GM23338 (cell line): ENCODE measurements around the gene DDX53. TPM values are rescaled to one million over a fixed set of nuclear protein-coding genes. Genes with fewer than 3 reads are reported as not detected.

Source experiments
- ATAC-seq: fragments of 200-7000 bp; cut with Tn5 transposase; 3 replicates; pipeline ENCODE4 v1.9.1; 2020
- DNase-seq: peaks from one replicate; pipeline ENCODE4 v3.0.0-alpha.2; 2015; ENCODE audit warnings: low spot score
- H2AFZ ChIP-seq: fragments of 200-600 bp; sonication (generic); 2 replicates; pipeline ENCODE4 v1.8.0; 2016; ENCODE audit warnings: antibody characterized with exemption, mild to moderate bottlenecking, moderate library complexity
- H3F3A ChIP-seq: fragments of 200-600 bp; sonication (generic); replicated peaks from 2 replicates; pipeline ENCODE4 v1.8.0; 2017; ENCODE audit warnings: antibody characterized with exemption, mixed run types, low read depth
- H3K27ac ChIP-seq: fragments of 200-600 bp; sonication (generic); 2 replicates; pipeline ENCODE4 v1.6.1; 2016; ENCODE audit warnings: low read depth
- H3K27me3 ChIP-seq: fragments of 200-600 bp; sonication (generic); 2 replicates; pipeline ENCODE4 v1.8.0; 2016; ENCODE audit warnings: mild to moderate bottlenecking, mixed run types, moderate library complexity; ENCODE audit not compliant: insufficient read depth
- H3K36me3 ChIP-seq: fragments of 200-600 bp; sonication (generic); 2 replicates; pipeline ENCODE4 v1.8.0; 2016; ENCODE audit warnings: mild to moderate bottlenecking; ENCODE audit not compliant: insufficient read depth
- H3K4me1 ChIP-seq: fragments of 200-600 bp; sonication (generic); 2 replicates; pipeline ENCODE4 v1.8.0; 2016; ENCODE audit warnings: mild to moderate bottlenecking, moderate library complexity; ENCODE audit not compliant: insufficient read depth
- H3K4me2 ChIP-seq: fragments of 200-600 bp; sonication (generic); 2 replicates; pipeline ENCODE4 v1.7.1; 2017; ENCODE audit warnings: mixed run types
- H3K4me3 ChIP-seq: fragments of 200-600 bp; sonication (generic); 2 replicates; pipeline ENCODE4 v1.6.1; 2016; ENCODE audit warnings: mixed run types
- H3K79me2 ChIP-seq: fragments of 200-600 bp; sonication (generic); replicated peaks from 2 replicates; pipeline ENCODE4 v1.8.0; 2017; ENCODE audit warnings: mild to moderate bottlenecking; ENCODE audit not compliant: insufficient read depth
- H3K9me2 ChIP-seq: fragments of 200-600 bp; sonication (generic); 2 replicates; pipeline ENCODE4 v1.8.0; 2017; ENCODE audit not compliant: insufficient read depth
- H4K20me1 ChIP-seq: fragments of 200-600 bp; sonication (generic); replicated peaks from 2 replicates; pipeline ENCODE4 v1.8.0; 2017; ENCODE audit warnings: mild to moderate bottlenecking; ENCODE audit not compliant: insufficient read depth
- H3K27ac Mint-ChIP-seq: 2 replicates; pipeline ENCODE4 v1.8.0; 2020; ENCODE audit warnings: inconsistent platforms, mild to moderate bottlenecking, moderate library complexity, mixed read lengths
- H3K27me3 Mint-ChIP-seq: 3 replicates; pipeline ENCODE4 v1.8.0; 2022; ENCODE audit warnings: low read depth, mild to moderate bottlenecking, moderate library complexity, mixed read lengths, inconsistent platforms; ENCODE audit not compliant: insufficient read depth, poor library complexity
- H3K36me3 Mint-ChIP-seq: 3 replicates; pipeline ENCODE4 v1.8.0; 2021; ENCODE audit warnings: low read depth, mild to moderate bottlenecking, inconsistent platforms, moderate library complexity, mixed read lengths
- H3K4me1 Mint-ChIP-seq: 3 replicates; pipeline ENCODE4 v1.8.0; 2020; ENCODE audit warnings: mild to moderate bottlenecking, inconsistent platforms, mixed read lengths
- H3K4me3 Mint-ChIP-seq: 3 replicates; pipeline ENCODE4 v1.8.0; 2021; ENCODE audit warnings: moderate library complexity, mild to moderate bottlenecking, inconsistent platforms, mixed read lengths
- H3K9me3 Mint-ChIP-seq: 3 replicates; pipeline ENCODE4 v1.8.0; 2020; ENCODE audit warnings: moderate library complexity, mild to moderate bottlenecking, inconsistent platforms, mixed read lengths
- CREB1 ChIP-seq: fragments of 250-450 bp; sonication (Bioruptor Pico); IDR thresholded peaks from 2 replicates; pipeline ENCODE4 v1.5.0; 2020; ENCODE audit warnings: low read depth, mild to moderate bottlenecking, moderate library complexity
- EZH2 ChIP-seq: fragments of 200-600 bp; sonication (generic); IDR thresholded peaks from one replicate; pipeline ENCODE4 v1.8.0; 2017; ENCODE audit warnings: antibody characterized with exemption, mild to moderate bottlenecking, low read depth; ENCODE audit not compliant: unreplicated experiment
- EZH2phosphoT487 ChIP-seq: fragments of 200-600 bp; sonication (generic); IDR thresholded peaks from one replicate; pipeline ENCODE4 v1.8.1; 2018; ENCODE audit warnings: antibody characterized with exemption; ENCODE audit not compliant: unreplicated experiment
- JUNB ChIP-seq: IDR thresholded peaks from one replicate; pipeline ENCODE4 v1.6.1; 2016; ENCODE audit warnings: antibody characterized with exemption; ENCODE audit not compliant: unreplicated experiment
- POLR2AphosphoS5 ChIP-seq: IDR thresholded peaks from 2 replicates; pipeline ENCODE4 v1.6.1; 2016; ENCODE audit warnings: antibody characterized with exemption, low read depth
- STAT1 ChIP-seq: IDR thresholded peaks from one replicate; pipeline ENCODE4 v1.6.1; 2016; ENCODE audit warnings: antibody characterized with exemption; ENCODE audit not compliant: unreplicated experiment
- ZNF114 ChIP-seq: fragments of 250-450 bp; sonication (Bioruptor Pico); IDR thresholded peaks from 2 replicates; pipeline ENCODE4 v1.5.0; 2020; ENCODE audit warnings: mild to moderate bottlenecking, moderate library complexity
- polyA plus RNA-seq: library from polyadenylated mRNA; unstranded; fragments of >200 nt; fragmentation: Nextera tagmentation; extraction: Ambion mirVana; gene quantifications from 2 replicates; pipeline ENCODE4 v1.2.1, GENCODE V29; 2016
- total RNA-seq: library from RNA; depleted of rRNA; stranded (reverse); fragments of >200 nt; shearing (Covaris generic); gene quantifications from 2 replicates; pipeline ENCODE4 v1.2.3, GENCODE V29; 2014
- TF ChIP-seq, protein P1 (sequence below), 2 experiments: fragments of 200-600 bp in 1 of 2; sonication (generic) in 1 of 2; conservative IDR thresholded peaks; 2 replicates each; pipeline versions ENCODE4 v1.5.1 to v1.6.1; 2016 to 2017; ENCODE audit warnings: antibody characterized with exemption in 2 of 2, low read depth in 2 of 2, mild to moderate bottlenecking in 2 of 2, moderate library complexity in 1 of 2
- TF ChIP-seq, protein P2 (sequence below): fragments of 250-450 bp; sonication (Bioruptor Pico); IDR thresholded peaks from 2 replicates; pipeline ENCODE4 v1.5.0; 2020; ENCODE audit warnings: mild to moderate bottlenecking, moderate library complexity
- TF ChIP-seq, protein P3 (sequence below): IDR thresholded peaks from 2 replicates; pipeline ENCODE4 v1.6.1; 2016; ENCODE audit warnings: antibody characterized with exemption

Gene DDX53
- total and polyA plus RNA-seq, 2 experiments from 2014 or later, result 0.05 TPM; not detected in 1

DNA sequence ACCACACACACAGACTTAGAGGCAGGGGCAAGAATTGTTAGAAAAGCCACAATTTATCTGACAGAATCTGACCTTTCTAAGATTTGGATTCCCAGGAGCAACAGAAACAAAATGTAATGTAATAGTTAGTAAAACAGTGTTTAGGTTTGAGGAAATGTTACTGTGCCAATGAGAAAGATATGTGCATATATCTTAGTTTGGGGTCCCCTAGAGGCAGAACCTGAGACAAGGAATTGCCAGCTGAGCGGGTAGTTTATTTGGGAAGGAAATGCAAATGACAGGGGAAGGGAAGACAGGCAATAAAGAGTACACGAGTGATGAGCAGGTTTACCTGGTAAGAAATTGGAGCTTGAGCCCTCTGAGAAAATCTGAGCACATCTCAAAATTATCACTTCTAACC lies 31.3 kb upstream of the DDX53 start:
- Histone ChIP-seq H3K9me2 (no peaks in the 10 kb centered on the region), H3K36me3 (no peaks in the 10 kb centered on the region), H3K4me3 (no peak overlapping the region), H3K27me3 (no peaks in the 10 kb centered on the region), H3F3A (no peaks in the 10 kb centered on the region), H3K27ac (no peak overlapping the region), H2AFZ (no peak overlapping the region), H3K4me1 (no peaks in the 10 kb centered on the region), H4K20me1 (no peaks in the 10 kb centered on the region), H3K79me2 (no peaks in the 10 kb centered on the region), H3K4me2 (no peak overlapping the region)
- Mint-ChIP-seq H3K9me3 (peaks cover 2% of the 10 kb centered on the region; the same call in 1 of the 3 replicates), H3K27ac (0 out of 2 replicates have a peak overlapping the region, but pooled peaks have one; percentile 6), H3K36me3 (no peaks in the 10 kb centered on the region), H3K27me3 (no peaks in the 10 kb centered on the region), H3K4me1 (peaks cover 8% of the 10 kb centered on the region), H3K4me3 (no peak overlapping the region)
- ATAC-seq, result no peak
- peak; percentile 41 for DNase-seq
- TF ChIP-seq EZH2, result no peak
- TF ChIP-seq, protein P1, sequence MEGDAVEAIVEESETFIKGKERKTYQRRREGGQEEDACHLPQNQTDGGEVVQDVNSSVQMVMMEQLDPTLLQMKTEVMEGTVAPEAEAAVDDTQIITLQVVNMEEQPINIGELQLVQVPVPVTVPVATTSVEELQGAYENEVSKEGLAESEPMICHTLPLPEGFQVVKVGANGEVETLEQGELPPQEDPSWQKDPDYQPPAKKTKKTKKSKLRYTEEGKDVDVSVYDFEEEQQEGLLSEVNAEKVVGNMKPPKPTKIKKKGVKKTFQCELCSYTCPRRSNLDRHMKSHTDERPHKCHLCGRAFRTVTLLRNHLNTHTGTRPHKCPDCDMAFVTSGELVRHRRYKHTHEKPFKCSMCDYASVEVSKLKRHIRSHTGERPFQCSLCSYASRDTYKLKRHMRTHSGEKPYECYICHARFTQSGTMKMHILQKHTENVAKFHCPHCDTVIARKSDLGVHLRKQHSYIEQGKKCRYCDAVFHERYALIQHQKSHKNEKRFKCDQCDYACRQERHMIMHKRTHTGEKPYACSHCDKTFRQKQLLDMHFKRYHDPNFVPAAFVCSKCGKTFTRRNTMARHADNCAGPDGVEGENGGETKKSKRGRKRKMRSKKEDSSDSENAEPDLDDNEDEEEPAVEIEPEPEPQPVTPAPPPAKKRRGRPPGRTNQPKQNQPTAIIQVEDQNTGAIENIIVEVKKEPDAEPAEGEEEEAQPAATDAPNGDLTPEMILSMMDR (conservative IDR thresholded peaks at IDR 0.05; ENCODE audit: low read depth in 2 of 2), result peak; percentile 27 to 47; a peak in 3 of 4 replicates

DNA sequence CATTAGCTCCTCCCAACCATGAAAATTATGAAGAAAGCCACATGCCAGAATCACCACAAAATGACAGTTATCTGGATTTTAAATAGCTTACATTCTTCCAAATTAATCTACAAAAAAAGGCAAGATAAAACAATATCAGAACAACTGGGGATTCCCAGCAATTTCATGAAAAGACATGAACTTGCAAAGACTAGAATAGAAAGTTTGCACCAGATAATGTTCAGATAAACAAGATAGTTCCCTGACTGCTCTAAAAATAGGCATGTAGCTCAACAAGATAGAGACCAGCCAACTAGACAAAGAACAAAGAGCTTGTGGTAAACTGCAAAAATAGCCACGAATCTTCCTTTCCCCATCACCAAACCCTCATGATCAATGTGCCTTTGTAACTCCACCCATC lies 30.3 kb upstream of the DDX53 start:
- Histone ChIP-seq H3K36me3 (no peaks in the 10 kb centered on the region), H3K4me3 (no peak overlapping the region), H3K27ac (no peak overlapping the region), H3K79me2 (no peaks in the 10 kb centered on the region), H2AFZ (no peak overlapping the region), H3K9me2 (no peaks in the 10 kb centered on the region), H3K4me1 (no peaks in the 10 kb centered on the region), H3K27me3 (no peaks in the 10 kb centered on the region), H3F3A (no peaks in the 10 kb centered on the region), H3K4me2 (no peak overlapping the region), H4K20me1 (no peaks in the 10 kb centered on the region)
- no peaks in the 10 kb centered on the region for H3K36me3 Mint-ChIP-seq
- H3K27ac Mint-ChIP-seq, result no peak overlapping the region
- ATAC-seq (no peak), DNase-seq (no peak)
- H3K4me1 Mint-ChIP-seq, result peaks cover 8% of the 10 kb centered on the region
- TF ChIP-seq, protein P2, sequence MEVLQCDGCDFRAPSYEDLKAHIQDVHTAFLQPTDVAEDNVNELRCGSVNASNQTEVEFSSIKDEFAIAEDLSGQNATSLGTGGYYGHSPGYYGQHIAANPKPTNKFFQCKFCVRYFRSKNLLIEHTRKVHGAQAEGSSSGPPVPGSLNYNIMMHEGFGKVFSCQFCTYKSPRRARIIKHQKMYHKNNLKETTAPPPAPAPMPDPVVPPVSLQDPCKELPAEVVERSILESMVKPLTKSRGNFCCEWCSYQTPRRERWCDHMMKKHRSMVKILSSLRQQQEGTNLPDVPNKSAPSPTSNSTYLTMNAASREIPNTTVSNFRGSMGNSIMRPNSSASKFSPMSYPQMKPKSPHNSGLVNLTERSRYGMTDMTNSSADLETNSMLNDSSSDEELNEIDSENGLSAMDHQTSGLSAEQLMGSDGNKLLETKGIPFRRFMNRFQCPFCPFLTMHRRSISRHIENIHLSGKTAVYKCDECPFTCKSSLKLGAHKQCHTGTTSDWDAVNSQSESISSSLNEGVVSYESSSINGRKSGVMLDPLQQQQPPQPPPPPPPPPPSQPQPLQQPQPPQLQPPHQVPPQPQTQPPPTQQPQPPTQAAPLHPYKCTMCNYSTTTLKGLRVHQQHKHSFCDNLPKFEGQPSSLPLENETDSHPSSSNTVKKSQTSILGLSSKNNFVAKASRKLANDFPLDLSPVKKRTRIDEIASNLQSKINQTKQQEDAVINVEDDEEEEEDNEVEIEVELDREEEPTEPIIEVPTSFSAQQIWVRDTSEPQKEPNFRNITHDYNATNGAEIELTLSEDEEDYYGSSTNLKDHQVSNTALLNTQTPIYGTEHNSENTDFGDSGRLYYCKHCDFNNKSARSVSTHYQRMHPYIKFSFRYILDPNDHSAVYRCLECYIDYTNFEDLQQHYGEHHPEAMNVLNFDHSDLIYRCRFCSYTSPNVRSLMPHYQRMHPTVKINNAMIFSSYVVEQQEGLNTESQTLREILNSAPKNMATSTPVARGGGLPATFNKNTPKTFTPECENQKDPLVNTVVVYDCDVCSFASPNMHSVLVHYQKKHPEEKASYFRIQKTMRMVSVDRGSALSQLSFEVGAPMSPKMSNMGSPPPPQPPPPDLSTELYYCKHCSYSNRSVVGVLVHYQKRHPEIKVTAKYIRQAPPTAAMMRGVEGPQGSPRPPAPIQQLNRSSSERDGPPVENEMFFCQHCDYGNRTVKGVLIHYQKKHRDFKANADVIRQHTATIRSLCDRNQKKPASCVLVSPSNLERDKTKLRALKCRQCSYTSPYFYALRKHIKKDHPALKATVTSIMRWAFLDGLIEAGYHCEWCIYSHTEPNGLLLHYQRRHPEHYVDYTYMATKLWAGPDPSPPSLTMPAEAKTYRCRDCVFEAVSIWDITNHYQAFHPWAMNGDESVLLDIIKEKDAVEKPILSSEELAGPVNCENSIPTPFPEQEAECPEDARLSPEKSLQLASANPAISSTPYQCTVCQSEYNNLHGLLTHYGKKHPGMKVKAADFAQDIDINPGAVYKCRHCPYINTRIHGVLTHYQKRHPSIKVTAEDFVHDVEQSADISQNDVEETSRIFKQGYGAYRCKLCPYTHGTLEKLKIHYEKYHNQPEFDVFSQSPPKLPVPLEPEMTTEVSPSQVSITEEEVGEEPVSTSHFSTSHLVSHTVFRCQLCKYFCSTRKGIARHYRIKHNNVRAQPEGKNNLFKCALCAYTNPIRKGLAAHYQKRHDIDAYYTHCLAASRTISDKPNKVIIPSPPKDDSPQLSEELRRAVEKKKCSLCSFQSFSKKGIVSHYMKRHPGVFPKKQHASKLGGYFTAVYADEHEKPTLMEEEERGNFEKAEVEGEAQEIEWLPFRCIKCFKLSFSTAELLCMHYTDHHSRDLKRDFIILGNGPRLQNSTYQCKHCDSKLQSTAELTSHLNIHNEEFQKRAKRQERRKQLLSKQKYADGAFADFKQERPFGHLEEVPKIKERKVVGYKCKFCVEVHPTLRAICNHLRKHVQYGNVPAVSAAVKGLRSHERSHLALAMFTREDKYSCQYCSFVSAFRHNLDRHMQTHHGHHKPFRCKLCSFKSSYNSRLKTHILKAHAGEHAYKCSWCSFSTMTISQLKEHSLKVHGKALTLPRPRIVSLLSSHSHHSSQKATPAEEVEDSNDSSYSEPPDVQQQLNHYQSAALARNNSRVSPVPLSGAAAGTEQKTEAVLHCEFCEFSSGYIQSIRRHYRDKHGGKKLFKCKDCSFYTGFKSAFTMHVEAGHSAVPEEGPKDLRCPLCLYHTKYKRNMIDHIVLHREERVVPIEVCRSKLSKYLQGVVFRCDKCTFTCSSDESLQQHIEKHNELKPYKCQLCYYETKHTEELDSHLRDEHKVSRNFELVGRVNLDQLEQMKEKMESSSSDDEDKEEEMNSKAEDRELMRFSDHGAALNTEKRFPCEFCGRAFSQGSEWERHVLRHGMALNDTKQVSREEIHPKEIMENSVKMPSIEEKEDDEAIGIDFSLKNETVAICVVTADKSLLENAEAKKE, result no peak
- TF ChIP-seq, protein P1 (conservative IDR thresholded peaks at IDR 0.05; ENCODE audit: low read depth in 2 of 2), result no peak
- TF ChIP-seq, protein P3, sequence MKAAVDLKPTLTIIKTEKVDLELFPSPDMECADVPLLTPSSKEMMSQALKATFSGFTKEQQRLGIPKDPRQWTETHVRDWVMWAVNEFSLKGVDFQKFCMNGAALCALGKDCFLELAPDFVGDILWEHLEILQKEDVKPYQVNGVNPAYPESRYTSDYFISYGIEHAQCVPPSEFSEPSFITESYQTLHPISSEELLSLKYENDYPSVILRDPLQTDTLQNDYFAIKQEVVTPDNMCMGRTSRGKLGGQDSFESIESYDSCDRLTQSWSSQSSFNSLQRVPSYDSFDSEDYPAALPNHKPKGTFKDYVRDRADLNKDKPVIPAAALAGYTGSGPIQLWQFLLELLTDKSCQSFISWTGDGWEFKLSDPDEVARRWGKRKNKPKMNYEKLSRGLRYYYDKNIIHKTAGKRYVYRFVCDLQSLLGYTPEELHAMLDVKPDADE, result no peak
- TF ChIP-seq CREB1 (CRISPR knock-in tag) (no peak), POLR2AphosphoS5 (no peak), ZNF114 (CRISPR knock-in tag) (no peak), JUNB (no peak), EZH2 (no peak), STAT1 (no peak), EZH2phosphoT487 (no peak)
- H3K9me3 Mint-ChIP-seq, result peaks cover 2% of the 10 kb centered on the region; the same call in 1 of the 3 replicates
- H3K4me3 Mint-ChIP-seq, result no peak overlapping the region
- H3K27me3 Mint-ChIP-seq, result no peaks in the 10 kb centered on the region
